K562 treated with DMSO at 1 percent for 12 hours (cell line): Measurements from ENCODE around the gene PRR35. TPM values are rescaled to one million over a fixed set of nuclear protein-coding genes. Genes with fewer than 3 reads are reported as not detected.

Experiments used
- total RNA-seq: library from RNA; unstranded; fragments of 300-600 nt; gene quantifications from 2 replicates; pipeline ENCODE4 v1.2.3, GENCODE V29; 2022; ENCODE audit not compliant: insufficient read depth

The PRR35 gene
- total RNA-seq, result not detected in 2 replicates

DNA sequence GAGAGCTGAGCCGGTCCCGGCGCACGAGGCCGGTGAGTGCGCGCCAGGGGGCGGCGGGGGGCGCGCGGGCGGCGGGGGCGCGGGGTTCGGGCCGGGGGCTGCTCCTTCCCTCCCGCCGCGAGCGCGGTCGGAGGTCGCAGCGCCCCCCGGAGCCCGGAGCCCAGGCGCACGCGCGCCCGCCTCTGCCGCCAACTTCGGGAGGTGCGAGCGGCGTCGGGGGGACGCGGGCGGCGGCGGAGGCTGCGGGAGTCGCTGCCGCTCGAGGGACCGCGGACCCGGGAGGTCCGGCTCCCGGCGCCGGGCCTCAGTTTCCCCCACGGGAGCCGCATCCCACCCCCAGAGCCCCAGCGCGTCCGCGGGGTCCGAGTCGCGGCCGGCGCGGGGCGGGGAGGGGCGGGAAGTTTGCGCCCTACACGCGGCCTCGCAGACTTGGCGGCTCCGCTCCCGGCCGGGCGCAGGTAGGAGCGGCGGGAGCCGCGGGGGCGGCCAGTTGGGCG, at the start of gene PRR35:
Gene PRR35 (plus strand): TSS at position 191 of the 497 bp plus-strand sequence. CDS start 2,901 bp downstream, outside the sequence.

DNA sequence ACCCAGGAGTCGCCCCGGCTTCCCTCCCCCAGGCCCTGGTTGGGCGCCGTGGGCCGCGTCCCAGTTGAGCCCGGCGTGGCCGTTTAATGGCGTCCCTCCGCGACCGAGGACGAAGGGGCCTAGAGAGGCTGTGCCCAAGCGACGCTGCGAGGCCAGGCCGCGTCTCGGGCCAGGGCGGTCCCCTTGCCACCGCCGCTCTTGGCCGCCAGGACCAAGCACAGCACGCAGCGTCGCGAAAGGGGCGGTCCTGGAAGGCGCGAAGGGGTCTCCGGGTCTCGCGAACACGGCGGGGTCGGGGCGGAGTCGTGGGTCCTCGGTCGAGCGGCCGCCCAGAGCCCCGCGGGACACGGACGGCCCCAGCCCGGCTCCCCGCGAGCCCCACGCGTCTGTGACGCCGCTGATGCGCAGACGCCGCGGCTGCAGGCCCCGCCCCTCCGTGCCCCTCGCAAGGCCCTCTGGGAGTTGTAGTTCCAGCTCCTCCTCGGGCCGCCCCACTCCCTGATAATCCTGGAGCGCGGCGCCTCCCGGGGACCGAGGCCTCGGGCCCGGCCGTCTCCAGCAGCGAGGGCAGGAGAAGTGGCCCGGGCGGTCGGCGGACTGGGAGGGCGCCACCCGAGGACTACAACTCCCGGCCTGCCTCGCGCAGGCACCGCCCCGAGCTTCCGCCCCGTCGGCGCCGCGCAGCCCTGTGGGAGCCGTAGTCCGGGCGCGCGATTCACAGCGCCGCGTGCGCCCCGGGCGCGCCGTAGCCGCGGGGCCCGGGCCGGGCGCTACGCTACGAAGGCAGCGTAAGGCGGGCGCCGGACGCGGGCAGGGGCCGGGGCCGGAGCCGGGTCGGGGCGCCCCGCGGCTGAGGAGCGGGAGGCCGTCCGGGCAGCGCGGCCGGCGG, 32.9 kb upstream of the PRR35 start, which contains the start of gene CAPN15:
Gene CAPN15 (plus strand): TSS at position 698 of the 889 bp plus-strand sequence. CDS start 19,127 bp downstream, outside the sequence.

DNA sequence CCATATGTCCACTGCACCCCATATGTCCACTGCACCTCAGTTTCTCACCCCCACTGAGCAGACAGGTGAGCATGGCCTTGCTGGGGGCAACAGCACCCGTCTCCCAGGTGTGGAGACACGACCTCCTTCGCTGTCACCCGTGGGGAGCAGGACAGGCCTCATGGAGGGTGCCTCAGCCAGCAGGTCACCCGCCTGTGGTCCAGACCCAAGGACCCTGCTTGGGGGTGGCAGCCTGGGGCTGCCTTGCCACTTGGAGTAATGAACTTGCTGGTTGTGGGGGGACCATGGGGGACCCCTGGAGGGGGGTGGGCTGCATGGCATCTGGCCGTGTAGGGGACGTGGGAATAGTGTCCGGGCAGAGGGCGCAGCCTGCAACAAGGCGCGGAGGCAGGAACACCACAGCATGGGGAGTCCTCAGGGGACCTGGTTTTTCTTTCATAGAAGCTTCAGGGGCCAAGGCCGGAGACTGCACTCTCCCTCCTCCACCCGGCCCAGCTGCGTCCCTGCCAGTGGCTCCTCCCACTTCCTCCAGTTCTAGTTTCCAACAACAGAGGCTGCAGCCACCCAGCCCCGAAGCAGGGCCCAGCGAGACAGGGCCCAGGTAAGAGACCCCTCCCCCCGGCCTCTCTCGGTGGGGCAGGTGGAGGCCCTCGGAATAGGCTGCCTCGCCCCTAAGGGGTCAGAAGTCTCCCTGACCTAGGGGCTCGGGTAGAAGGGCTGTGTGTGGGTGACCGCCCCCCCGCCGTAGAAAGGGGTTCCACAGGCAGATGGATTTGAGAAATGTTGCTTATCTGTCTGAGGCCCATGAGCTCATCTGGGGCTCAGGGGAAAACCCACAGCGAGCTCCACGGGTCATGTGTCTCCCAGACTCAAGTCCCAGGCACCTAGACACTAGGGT, 6.5 kb downstream of the PRR35 start, which contains the start of gene NHLRC4:
Gene NHLRC4 (plus strand): TSS at position 531 of the 898 bp plus-strand sequence. CDS start 1,043 bp downstream, outside the sequence.

GRCh38 chr16:569445-570254, 9.5 kb downstream of the PRR35 start, which contains the start of gene PIGQ:
Gene PIGQ, plus strand, starts transcription at chr16:569968. Its CDS starts 4,107 bp downstream, at chr16:574075.

DNA sequence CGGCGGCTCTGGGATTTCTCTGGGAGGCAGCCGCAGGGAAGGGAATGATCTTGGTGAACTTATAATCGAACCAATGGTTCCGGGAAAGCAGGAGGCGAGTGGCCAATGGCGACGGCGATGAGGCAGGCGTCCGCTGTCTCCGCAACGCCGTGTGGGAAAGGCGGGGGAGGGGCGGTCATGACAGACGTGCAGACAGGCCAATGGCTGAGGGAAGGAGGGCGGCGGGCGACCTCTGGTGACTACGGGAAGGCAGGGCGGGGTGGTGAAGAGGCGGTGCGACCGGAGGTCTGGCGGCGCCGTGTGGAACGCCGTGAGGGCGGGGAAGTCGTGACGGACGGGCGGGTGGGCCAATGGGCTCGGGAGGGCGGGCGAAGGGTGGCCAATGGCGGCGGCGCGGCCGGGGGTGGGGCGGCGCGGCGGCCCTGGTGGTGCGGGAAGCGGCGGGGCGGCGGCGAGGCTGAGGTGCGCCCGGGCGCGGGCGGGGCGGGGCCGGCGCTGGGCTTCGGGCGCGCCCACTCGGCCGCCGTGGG, 29.5 kb downstream of the PRR35 start, which contains the start of gene RAB40C:
Gene RAB40C (plus strand): TSS at position 409 of the 530 bp plus-strand sequence. CDS start 226 bp downstream, outside the sequence.

Other genes starting within 250 kb of the PRR35 start
- 28.6 and 39.4 TPM in 2 replicates for gene AXIN1, start 207.7 kb upstream of the PRR35 start, total RNA-seq
- gene MRPL28, start 189.9 kb upstream of the PRR35 start, total RNA-seq, result 89.7 and 105 TPM in 2 replicates
- gene PGAP6, start 178.4 kb upstream of the PRR35 start, total RNA-seq, result 86.0 and 95.6 TPM in 2 replicates
- 138 and 154 TPM in 2 replicates for gene NME4, start 163.2 kb upstream of the PRR35 start, total RNA-seq
- gene DECR2, start 158.5 kb upstream of the PRR35 start, total RNA-seq, result 36.2 and 36.4 TPM in 2 replicates
- 10.5 and 18.8 TPM in 2 replicates for gene RAB11FIP3, start 134.7 kb upstream of the PRR35 start, total RNA-seq
- 40.3 and 60.1 TPM in 2 replicates for gene CAPN15, start 32.7 kb upstream of the PRR35 start, total RNA-seq
- gene NHLRC4, start 6.6 kb downstream of the PRR35 start, total RNA-seq, result 8.4 and 8.5 TPM in 2 replicates
- 31.0 and 43.5 TPM in 2 replicates for gene PIGQ, start 9.6 kb downstream of the PRR35 start, total RNA-seq
- gene RAB40C, start 29.7 kb downstream of the PRR35 start, total RNA-seq, result 26.5 and 38.7 TPM in 2 replicates
- 10.4 and 11.0 TPM in 2 replicates for gene WFIKKN1, start 70.6 kb downstream of the PRR35 start, total RNA-seq
- 95.4 and 142 TPM in 2 replicates for gene METTL26, start 75.9 kb downstream of the PRR35 start, total RNA-seq
- 62.3 and 95.4 TPM in 2 replicates for gene MCRIP2, start 81.4 kb downstream of the PRR35 start, total RNA-seq
- 3.2 and 3.7 TPM in 2 replicates for gene WDR90, start 89.0 kb downstream of the PRR35 start, total RNA-seq
- 131 and 154 TPM in 2 replicates for gene RHOT2, start 107.7 kb downstream of the PRR35 start, total RNA-seq
- gene RHBDL1, start 115.3 kb downstream of the PRR35 start, total RNA-seq, result 2.5 and 4.9 TPM in 2 replicates
- 108 and 141 TPM in 2 replicates for gene STUB1, start 120.0 kb downstream of the PRR35 start, total RNA-seq
- gene JMJD8, start 123.9 kb downstream of the PRR35 start, total RNA-seq, result 60.7 and 81.8 TPM in 2 replicates
- 21.7 and 24.9 TPM in 2 replicates for gene WDR24, start 130.0 kb downstream of the PRR35 start, total RNA-seq
- 2.5 and 3.3 TPM in 2 replicates for gene FBXL16, start 145.4 kb downstream of the PRR35 start, total RNA-seq
- gene METRN, start 154.7 kb downstream of the PRR35 start, total RNA-seq, result 38.5 and 41.4 TPM in 2 replicates
- 53.9 and 76.5 TPM in 2 replicates for gene ANTKMT, start 160.8 kb downstream of the PRR35 start, total RNA-seq
- gene CCDC78, start 166.0 kb downstream of the PRR35 start, total RNA-seq, result 1.7 and 2.0 TPM in 2 replicates
- gene HAGHL, start 166.7 kb downstream of the PRR35 start, total RNA-seq, result 15.9 and 18.7 TPM in 2 replicates
- gene CIAO3, start 180.6 kb downstream of the PRR35 start, total RNA-seq, result 33.1 and 44.1 TPM in 2 replicates
- gene MSLN, start 200.3 kb downstream of the PRR35 start, total RNA-seq, result not detected in 2 replicates
- gene RPUSD1, start 228.0 kb downstream of the PRR35 start, total RNA-seq, result 40.4 and 44.0 TPM in 2 replicates
- 28.6 and 57.6 TPM in 2 replicates for gene CHTF18, start 228.2 kb downstream of the PRR35 start, total RNA-seq
- not detected in 2 replicates for gene GNG13, start 240.3 kb downstream of the PRR35 start, total RNA-seq